GM19238 (cell line): ENCODE results near the gene METRN.
A peak's percentile ranks its signal among the peaks of the same experiment; 100 is the strongest.

Experiments used
- DNase-seq: peaks from one replicate; pipeline ENCODE4 v3.0.0; 2011; ENCODE audit warnings: low spot score; ENCODE audit not compliant: insufficient read length

The METRN gene

DNA sequence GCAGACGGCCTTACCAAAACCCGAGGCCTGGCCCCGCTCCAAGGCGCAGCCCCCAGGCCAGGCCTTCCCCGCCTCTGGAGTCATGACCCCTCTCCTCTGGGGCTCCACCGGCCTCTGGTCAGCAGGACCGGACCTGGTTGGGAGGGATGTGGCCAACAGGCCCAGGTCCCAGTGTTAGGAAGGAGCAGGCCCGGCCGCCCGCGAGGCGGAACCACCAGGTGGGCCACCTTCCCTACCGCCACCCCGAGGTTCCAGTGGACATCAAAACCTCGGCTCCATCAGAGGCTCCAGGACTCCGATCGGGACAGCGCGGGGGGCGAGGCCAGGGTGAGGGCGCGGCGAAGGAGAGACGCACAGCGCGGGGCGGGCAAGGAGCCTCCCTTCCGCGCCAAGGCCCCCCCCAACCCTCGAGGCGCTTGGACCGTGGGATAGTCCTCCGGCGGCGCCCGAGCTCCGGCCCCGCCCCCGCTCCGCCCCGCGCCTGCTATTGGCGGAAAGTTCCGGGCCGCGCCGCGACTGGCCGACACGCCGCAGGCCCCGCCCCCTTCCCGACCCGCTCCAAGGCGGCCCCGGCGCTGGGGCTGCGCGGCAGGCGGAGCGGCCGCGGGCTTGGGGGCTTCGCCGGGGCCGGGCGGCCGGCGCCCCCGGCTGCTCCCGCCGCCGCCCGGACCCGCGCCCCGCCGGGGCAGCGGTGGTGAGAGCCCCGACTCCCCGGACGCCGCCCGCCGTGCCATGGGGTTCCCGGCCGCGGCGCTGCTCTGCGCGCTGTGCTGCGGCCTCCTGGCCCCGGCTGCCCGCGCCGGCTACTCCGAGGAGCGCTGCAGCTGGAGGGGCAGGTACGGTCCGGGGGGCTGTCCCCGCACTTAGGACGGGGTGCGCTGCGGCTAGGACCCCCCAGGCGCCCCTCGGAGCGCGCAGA is at the start of gene METRN:
Gene METRN, plus strand, starts transcription at position 561 of the 919 bp plus-strand sequence. Its CDS starts 172 bp downstream, at position 733.
- DNase-seq = peak; percentile 98

DNA sequence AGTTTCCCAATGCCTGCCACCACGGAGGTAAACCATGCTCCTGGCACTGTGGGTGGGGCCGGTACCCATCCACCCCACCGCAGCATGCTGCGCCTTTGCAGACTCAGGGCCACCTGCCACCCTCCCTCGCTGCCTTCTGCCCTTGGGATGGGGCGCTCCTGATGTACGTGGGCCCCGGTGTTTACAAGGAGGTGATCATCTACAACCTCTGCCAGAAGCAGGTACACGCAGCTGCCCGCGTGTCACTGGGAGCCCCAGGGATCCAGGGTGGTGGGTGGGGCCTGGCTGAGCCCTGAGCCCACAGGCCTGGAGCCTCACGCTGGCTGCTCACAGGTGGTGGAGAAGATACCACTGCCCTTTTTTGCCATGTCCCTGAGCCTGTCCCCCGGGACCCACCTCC is 48.3 kb upstream of the METRN start:
- no peak for DNase-seq

DNA sequence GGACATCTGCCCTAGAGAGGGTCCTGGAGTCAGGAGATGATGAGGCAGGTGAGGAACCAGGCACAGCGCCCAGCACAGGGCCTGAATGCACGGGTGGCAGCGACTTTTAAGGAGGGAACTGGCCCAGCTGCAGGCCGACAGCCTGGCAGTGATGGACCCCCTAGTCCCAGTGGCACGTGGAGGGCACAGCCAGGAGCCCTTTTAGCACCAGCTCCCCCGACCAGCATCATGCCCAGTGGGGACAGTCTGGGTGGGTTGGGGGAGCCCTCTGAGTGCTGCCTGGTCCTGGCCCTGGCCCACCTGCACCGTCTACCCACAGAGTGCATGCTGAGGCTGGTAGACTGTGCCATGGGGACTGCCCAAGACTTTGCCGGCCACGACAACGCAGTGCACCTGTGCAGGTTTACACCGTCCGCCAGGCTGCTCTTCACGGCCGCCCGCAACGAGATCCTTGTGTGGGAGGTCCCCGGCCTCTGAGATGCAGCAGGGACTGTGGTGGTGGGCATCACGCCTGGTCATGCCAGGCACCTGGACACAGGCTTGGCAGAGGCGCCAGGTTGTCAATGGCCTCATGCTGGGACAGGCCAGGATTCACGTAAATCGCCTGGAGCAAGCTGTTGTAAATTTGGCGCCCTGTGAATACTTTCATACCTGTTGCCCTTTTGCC is 47.7 kb upstream of the METRN start:
- DNase-seq = no peak

DNA sequence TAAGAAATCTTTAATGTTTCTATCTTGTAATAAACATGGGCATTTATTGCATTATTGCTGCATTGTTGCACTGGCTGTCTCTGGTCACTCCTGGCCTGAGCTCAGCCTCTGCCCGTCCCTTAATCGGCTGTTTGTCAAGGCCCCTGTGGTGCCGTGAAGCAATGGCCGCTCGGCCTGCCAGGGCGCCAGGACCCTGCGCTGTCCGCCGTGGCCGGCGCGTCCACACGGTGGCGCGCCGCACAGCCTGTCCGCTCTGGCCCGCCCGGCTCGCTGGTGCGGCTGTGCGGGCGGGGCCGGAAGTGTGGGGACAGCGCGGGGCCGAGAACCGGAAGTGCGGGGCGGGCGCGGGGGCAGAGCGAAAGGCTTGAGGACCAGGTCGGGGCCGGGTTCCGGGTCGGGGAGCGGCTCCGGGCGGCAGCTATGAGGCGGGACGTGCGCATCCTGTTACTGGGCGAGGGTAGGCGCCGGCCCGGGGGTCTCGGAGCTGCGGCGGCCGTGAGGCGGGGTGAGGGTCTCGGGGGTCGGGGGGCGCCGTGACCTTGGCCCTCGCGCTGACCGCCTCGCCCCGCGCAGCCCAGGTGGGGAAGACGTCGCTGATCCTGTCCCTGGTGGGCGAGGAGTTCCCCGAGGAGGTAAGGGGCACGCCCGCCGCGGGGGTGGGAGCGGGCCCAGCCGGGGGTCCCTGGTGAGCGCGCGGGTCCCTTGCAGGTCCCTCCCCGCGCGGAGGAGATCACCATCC is 47.0 kb upstream of the METRN start, which contains the start of gene RHOT2:
Gene RHOT2, plus strand, starts transcription at position 353 of the 739 bp plus-strand sequence. Its CDS starts 68 bp downstream, at position 421.
- DNase-seq = peak; percentile 99

DNA sequence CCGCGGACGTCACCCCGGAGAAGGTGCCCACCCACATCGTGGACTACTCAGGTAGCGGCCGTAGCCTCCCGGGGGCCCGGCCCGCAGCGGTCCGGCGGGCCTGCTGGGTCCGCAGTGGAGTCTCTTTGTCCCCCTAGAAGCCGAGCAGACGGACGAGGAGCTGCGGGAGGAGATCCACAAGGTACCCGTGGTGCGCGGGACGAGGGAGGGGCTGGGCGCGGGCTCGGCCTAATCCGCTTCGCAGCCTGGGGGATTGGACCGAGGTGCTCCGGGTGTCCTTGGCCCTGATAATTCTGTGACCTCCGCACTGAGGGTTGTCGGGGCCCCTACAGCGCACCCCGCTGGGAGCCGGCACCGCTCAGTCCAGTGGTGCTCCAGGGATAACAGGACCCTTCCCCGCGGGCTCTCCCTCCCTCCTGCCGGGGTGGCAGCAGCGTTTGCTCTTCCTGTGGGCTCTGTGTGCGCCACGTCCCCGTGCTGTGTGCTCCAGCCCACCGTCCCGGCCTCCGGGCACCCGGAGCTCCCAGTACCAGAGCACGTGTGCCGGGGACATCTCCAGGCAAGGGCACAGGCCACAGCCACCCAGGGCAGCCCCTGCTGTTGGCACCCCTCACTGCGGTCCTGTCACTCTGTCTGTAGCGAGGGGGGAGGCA is 46.3 kb upstream of the METRN start:
- no peak for DNase-seq

DNA sequence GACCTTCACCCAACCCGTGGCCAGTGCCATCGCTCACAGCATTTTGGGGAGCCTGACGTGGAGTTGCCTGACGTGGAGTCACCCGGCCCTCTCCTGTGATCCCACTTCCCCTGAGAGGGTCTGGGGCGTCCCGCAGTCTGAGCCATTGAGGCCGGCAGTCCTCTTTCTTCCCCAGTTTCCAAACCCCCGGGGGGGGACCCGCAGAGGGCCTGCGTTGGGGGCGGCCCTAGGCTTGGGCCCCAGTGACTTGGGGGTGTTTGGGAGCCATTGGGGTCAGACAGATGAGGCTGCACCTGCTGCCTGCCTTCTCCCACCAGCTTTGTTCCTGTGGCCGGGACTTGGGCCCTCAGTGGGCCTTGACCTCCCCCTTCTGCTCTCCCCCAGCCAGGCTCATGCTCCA is 45.3 kb upstream of the METRN start:
- DNase-seq = no peak

DNA sequence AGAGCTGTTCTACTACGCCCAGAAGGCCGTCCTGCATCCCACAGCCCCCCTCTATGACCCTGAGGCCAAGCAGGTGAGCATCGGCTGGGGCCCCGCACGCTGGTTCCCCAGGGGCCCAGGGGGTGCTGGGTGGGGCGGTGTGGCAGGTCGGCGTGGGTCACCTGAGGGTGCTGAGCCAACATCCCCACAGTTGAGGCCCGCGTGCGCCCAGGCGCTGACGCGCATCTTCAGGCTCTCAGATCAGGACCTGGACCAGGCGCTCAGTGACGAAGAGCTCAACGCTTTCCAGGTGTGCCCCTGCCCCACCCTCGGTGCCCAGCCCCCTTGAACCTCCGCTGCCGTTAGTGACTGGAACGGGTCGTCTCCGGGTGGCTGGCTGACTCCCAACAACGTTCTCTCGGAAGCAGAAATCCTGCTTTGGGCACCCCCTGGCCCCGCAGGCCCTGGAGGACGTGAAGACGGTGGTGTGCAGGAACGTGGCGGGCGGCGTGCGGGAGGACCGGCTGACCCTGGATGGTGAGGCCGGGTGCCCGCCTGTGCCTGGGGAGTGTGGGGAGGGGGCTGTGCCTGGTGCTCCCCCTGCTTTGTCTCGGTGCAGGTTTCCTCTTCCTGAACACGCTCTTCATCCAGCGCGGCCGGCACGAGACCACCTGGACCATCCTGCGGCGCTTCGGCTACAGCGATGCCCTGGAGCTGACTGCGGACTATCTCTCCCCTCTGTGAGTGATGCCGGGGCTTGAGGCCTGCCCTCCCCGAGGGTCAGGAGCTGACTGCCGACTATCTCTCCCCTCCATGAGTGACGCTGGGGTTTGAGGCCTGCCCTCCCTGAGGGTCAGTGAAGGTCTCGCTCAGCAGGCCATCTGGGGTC is 44.2 kb upstream of the METRN start:
- no peak for DNase-seq

DNA sequence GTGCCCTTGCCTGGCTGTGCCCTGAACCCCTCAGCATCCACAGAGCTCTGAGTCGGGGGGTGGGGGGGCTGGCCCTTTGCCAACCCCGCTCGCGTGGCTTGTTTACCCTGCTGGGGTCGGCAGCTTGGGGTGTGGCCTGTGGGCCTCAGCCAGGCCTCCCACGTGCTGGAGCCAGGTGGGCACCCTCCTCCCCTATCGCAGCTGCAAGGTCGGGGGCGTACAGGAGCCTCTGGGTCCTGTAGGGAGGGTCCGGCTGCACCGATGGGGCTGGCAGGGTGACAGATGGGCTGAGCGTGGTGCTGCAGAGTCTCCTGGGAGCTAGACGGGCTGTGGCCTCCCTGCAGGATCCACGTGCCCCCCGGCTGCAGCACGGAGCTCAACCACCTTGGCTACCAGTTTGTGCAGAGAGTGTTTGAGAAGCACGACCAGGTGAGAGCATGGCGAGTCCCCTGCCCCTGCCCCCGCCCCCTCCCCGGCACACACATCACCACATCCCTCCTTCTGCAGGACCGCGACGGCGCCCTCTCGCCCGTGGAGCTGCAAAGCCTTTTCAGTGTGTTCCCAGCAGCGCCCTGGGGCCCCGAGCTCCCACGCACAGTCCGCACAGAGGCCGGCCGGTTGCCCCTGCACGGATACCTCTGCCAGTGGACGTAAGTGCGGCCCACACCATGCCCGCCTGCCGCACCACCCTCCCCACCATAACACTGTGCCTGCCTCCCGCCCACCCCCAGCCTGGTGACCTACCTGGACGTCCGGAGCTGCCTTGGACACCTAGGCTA is 43.4 kb upstream of the METRN start:
- no peak for DNase-seq

DNA sequence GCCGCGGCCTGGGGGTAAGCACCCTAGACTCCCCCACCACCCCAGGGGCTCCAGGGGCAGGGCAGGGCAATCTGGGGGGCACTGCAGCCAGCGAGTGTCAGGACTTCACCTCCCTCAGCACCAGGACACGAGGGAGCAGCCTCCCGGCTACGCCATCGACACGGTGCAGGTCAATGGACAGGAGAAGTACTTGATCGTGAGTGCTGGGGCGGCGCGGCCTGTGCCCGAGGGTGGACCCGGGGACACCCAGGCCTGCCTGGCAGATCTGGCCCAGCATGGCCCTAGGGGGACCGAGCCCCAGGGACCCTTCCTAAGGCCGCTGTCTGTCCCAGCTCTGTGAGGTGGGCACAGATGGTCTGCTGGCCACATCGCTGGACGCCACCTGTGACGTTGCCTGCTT is 42.5 kb upstream of the METRN start:
- no peak for DNase-seq

DNA sequence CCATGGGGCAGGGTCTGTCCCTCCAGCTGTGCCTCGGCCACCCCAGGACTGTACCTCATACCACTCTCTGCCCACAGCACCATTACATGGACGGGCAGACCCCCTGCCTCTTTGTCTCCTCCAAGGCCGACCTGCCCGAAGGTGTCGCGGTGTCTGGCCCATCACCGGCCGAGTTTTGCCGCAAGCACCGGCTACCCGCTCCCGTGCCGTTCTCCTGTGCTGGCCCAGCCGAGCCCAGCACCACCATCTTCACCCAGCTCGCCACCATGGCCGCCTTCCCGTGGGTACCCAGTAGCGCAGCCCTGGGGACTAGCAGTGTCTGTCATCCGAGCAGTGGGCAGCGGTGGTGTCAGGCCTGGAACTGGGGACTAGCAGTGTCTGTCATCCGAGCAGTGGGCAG is 42.1 kb upstream of the METRN start:
- no peak for DNase-seq

DNA sequence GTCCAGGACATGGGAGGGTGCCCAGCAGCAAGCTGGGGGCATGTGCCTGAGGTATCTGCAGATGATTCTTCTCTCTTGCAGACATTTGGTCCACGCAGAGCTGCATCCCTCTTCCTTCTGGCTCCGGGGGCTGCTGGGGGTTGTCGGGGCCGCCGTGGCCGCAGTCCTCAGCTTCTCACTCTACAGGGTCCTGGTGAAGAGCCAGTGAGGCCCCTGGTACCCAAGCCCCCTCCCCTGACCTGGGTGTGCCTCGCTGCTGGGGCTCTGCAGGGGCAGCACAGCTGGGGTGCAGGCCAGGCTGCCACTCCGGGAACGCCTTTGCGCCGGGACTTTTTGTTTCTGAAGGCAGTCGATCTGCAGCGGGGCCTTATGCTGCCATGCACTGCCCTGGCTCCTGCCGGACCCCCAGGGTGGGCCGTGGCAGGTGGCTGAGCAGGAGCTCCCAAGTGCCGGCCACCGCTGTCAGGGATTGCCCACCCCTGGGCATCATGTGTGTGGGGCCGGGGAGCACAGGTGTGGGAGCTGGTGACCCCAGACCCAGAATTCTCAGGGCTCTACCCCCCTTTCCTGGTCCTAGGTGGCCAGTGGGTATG is 41.4 kb upstream of the METRN start:
- DNase-seq = no peak

DNA sequence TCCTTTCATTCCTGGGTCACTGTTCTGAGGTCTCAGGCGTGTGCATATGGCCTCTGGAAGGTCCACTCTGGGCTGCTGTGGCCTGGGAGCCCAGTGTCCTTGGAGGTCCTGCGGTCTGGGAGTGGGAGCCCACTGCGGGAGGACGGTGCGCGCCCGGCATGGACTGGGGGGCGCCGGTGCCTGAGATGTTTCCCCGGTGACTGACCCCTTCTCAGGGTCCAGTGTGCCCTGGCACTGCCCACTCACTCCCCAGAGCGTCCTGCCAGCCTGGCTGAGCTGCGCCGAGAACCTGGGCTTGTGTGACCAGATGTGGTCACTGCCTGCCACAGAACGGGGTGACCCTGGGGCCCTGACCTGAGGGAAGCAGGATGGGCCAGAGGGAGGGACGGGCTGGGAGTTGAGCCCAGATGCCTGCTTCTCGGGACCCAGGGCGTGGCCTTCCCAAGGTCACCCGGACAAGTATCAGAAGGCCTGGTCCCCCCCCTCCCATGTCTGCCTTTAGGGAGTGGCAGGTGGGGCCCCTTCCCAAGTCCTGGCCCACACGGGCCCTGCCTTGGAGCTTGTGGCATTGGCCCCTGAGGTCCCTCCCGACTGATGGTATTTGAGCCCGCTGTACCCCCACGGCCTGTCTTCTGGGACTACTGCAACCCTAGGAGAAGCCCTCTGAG is 40.6 kb upstream of the METRN start:
- DNase-seq = no peak

DNA sequence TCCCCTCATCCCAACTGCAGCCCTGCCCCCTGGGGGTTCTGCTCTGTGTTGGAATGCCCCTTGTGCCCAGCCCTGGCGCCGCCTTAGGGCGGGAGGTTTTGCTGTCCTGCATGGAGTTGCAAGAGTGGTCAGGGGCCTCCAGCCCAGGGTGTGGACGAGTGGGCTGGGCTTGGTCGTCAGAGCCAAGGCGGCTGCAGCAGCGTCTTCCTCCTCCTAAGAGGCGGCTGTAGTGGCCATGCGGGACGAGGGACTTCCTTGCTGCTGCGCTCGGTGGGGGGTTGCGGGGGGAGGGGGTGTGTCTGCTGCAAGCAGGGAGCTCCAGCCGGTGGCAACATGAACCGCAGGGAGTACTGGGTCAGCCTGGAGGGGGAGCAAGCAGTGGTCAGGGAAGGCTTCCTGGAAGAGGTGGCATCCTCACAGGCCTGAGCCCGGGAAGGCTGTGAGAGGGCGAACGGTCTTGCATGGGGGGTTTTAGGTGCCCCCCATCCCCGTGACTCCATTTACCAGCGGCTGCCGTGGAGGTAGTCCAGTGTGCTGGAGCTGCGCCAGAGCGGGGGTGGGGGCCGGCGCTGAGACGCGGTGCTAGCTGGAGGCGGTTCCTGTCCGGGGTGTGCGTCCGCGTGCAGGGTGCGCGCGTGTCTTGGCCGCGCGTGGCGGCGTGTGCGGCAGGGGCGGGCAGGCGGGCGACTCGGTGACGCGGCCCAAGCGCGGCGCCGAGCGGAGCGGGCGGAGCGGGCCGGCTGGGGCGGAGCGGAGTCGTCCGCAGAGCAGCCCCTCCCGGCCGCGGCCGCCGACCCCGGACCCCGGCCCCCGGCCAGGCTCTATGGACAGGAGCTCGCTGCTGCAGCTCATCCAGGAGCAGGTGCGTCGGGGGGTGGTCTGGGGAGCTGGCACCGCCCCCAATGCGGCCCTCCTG is 39.7 kb upstream of the METRN start, which contains the start of gene RHBDL1:
Gene RHBDL1, plus strand, starts transcription at position 704 of the 916 bp plus-strand sequence. Its CDS starts 120 bp downstream, at position 824.
- DNase-seq = no peak

DNA sequence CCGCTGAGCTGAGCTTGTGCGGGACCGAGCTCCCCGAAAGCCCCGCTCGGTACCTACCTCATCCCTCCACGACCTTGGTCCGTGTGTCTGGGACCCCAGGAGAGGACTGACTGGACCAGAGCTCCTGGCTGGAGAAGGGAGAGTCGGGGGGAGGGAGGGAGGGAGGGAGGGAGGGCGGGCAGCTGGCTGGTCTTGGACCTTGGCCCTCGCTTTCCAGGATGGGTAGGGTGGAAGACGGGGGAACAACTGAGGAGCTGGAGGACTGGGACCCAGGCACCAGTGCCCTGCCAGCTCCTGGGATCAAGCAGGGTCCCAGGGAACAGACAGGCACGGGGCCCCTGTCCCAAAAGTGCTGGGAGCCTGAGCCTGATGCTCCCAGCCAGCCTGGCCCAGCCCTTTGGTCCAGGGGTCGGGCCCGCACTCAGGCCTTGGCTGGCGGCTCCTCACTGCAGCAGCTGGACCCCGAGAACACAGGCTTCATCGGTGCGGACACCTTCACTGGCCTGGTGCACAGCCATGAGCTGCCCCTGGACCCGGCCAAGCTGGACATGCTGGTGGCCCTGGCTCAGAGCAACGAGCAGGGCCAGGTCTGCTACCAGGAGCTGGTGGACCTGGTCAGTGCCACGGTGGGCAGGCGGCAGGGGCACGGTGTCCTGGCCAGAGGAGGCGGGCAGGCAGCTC is 38.9 kb upstream of the METRN start:
- DNase-seq = no peak

DNA sequence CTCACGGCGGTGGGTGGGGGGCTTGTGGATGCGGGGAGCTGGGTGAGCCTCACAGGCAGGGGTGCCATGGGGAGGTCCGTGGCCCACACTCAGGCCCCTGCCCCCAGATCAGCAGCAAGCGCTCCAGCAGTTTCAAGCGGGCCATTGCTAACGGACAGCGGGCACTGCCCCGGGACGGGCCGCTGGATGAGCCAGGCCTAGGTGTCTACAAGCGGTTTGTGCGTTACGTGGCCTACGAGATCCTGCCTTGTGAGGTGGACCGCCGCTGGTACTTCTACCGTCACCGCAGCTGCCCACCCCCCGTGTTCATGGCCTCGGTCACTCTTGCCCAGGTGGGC is 38.4 kb upstream of the METRN start:
- DNase-seq = no peak

DNA sequence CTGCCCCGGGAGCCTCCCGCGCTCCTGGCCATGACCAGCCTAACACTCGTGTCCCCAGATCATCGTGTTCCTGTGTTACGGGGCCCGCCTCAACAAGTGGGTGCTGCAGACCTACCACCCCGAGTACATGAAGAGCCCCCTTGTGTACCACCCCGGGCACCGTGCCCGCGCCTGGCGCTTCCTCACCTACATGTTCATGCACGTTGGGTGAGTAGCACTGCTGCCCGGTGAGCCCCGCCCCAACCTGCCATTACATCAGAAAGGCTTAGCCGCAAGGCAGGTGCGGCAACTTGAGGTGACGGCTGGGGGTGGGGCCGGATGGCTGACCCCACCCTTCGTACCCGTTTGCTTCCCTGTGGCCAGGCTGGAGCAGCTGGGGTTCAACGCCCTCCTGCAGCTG is 38.0 kb upstream of the METRN start:
- no peak for DNase-seq
